Panc1 (cell line): Measurements from ENCODE around the gene KIFBP. TPM values are rescaled to one million over a fixed set of nuclear protein-coding genes. Genes with fewer than 3 reads are reported as not detected.

Experiments used
- ATAC-seq: fragments of 200-7000 bp; cut with Tn5 transposase; 2 replicates; pipeline ENCODE4 v1.9.1; 2020; ENCODE audit warnings: mild to moderate bottlenecking, moderate library complexity
- BruUV-seq: library from RNA; stranded (reverse); fragments of 400-500 nt; replicated peaks from 2 replicates; lab custom pipeline; 2021; lab: Mats Ljungman, UMichigan
- CTCF ChIA-PET: fragments of 300-600 bp; sonication (Branson Sonifier 250); formaldehyde crosslinking; loops from one replicate; lab custom pipeline; 2022; ENCODE audit warnings: antibody characterized with exemption; lab: Charles Lee
- POLR2A ChIA-PET: fragments of 300-600 bp; sonication (Branson Sonifier 250); formaldehyde crosslinking; loops from one replicate; lab custom pipeline; 2022; ENCODE audit warnings: antibody characterized with exemption; lab: Charles Lee
- DNase-seq: peaks from one replicate; pipeline ENCODE4 v3.0.0-alpha.2; 2010; ENCODE audit warnings: low read depth, low spot score
- H3K27ac ChIP-seq: 2 replicates; pipeline ENCODE4 v1.5.1; 2011; ENCODE audit warnings: mild to moderate bottlenecking, low read length, inconsistent platforms
- H3K27me3 ChIP-seq: fragments of 200-500 bp; sonication (Bioruptor generic); 2 replicates; pipeline ENCODE4 v1.6.0; 2014; ENCODE audit warnings: low read length, inconsistent platforms; ENCODE audit not compliant: control insufficient read depth, insufficient read depth
- H3K36me3 ChIP-seq: fragments of 200-500 bp; sonication (Bioruptor generic); 2 replicates; pipeline ENCODE4 v1.5.1; 2014; ENCODE audit warnings: inconsistent platforms, mild to moderate bottlenecking, low read length, moderate library complexity; ENCODE audit not compliant: control insufficient read depth, insufficient read depth
- H3K4me1 ChIP-seq: 2 replicates; pipeline ENCODE4 v1.5.1; 2011; ENCODE audit warnings: inconsistent platforms, mild to moderate bottlenecking, low read length, moderate library complexity; ENCODE audit not compliant: control insufficient read depth, insufficient read depth
- H3K4me3 ChIP-seq, 2 experiments: 2 replicates each; pipeline ENCODE4 v1.5.1; 2011 to 2012; ENCODE audit warnings: low read depth in 2 of 2, low read length in 2 of 2, mild to moderate bottlenecking in 2 of 2, inconsistent platforms in 1 of 2, moderate library complexity in 1 of 2
- H3K9me3 ChIP-seq: fragments of 200-500 bp; sonication (Bioruptor generic); 2 replicates; pipeline ENCODE4 v1.5.1; 2014; ENCODE audit warnings: low read depth, mild to moderate bottlenecking, inconsistent platforms, low read length, moderate library complexity; ENCODE audit not compliant: control insufficient read depth, insufficient read depth
- POLR2AphosphoS5 ChIP-seq: IDR thresholded peaks from 2 replicates; pipeline ENCODE4 v1.6.1; 2012; ENCODE audit warnings: mild to moderate bottlenecking, low read depth, low read length, moderate library complexity
- REST ChIP-seq, 2 experiments: IDR thresholded peaks; 2 replicates each; pipeline ENCODE4 v1.6.1; 2011 to 2012; ENCODE audit warnings: low read depth in 2 of 2, control low read depth in 1 of 2, low read length in 1 of 2, mild to moderate bottlenecking in 1 of 2, moderate library complexity in 1 of 2; ENCODE audit not compliant: insufficient read depth in 1 of 2
- SIN3A ChIP-seq: IDR thresholded peaks from 2 replicates; pipeline ENCODE4 v1.6.1; 2012; ENCODE audit warnings: low read depth, mild to moderate bottlenecking, low read length, moderate library complexity, borderline replicate concordance; ENCODE audit not compliant: insufficient read depth
- TCF7L2 ChIP-seq: IDR thresholded peaks from 2 replicates; pipeline ENCODE4 v1.6.1; 2011; ENCODE audit warnings: mild to moderate bottlenecking, low read depth, low read length, inconsistent platforms
- in situ Hi-C: cut with HindIII; loops from 2 replicates; pipeline ENCODE4 v1.10.0; 2016; ENCODE audit warnings: low sequenced_read_pairs, low pct_unique_long_range_greater_than_20kb
- intact Hi-C: fragments of 100-400 bp; cut with micrococcal nuclease; formaldehyde crosslinking; loops from one replicate; pipeline ENCODE4 v1.10.0; 2022; ENCODE audit not compliant: unreplicated experiment
- total RNA-seq: library from RNA; stranded (reverse); gene quantifications from one replicate; pipeline ENCODE4 v1.2.1, GENCODE V29; 2021; ENCODE audit not compliant: unreplicated experiment
- TF ChIP-seq, protein P1 (sequence below): fragments of 450-650 bp; IDR thresholded peaks from 2 replicates; pipeline ENCODE4 v1.5.1; 2017; ENCODE audit warnings: mild to moderate bottlenecking

KIFBP gene
- total RNA-seq, 1 experiment from 2014 or later = 45.9 TPM

DNA sequence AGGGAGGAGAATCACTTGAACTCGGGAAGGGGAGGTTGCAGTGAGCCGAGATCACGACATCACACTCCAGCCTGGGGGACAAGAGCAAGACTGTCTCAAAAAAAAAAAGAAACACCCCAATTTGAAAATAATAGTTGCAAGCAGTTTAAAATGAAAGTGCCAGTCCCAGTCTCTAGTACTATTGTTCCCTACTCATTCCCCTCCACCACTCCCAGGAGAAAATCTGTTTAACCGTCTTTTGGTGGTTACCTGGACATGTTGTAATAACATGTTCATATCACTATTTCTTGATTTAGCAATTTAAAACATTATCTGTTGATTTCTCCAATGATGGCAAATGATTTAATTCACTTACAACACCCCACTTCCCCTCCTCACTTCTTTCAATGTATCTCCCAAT lies 44.7 kb downstream of the KIFBP start:
- POLR2A ChIA-PET = interaction anchor here (0.6 kb wide), 1 partner anchor 15 kb away, joined by 3 read pairs; no protein-coding TSS in a partner anchor

GRCh38 chr10:69037489-69037888 lies 48.9 kb downstream of the KIFBP start:
- CTCF ChIA-PET = no interaction called here
- H3K4me1 ChIP-seq = no peaks in the 10 kb centered on the region
- intact Hi-C loops = no loop called here

More for the DNA sequence above, 44.7 kb downstream of the KIFBP start:
- CTCF ChIA-PET = no interaction called here
- TF ChIP-seq SIN3A (no peak), REST (IDR thresholded peaks at IDR 0.05; ENCODE audit: insufficient read depth in 1 of 2, low read depth in 2 of 2, low read length in 1 of 2) (no peak), TCF7L2 (no peak), POLR2AphosphoS5 (no peak)
- TF ChIP-seq, protein P1, sequence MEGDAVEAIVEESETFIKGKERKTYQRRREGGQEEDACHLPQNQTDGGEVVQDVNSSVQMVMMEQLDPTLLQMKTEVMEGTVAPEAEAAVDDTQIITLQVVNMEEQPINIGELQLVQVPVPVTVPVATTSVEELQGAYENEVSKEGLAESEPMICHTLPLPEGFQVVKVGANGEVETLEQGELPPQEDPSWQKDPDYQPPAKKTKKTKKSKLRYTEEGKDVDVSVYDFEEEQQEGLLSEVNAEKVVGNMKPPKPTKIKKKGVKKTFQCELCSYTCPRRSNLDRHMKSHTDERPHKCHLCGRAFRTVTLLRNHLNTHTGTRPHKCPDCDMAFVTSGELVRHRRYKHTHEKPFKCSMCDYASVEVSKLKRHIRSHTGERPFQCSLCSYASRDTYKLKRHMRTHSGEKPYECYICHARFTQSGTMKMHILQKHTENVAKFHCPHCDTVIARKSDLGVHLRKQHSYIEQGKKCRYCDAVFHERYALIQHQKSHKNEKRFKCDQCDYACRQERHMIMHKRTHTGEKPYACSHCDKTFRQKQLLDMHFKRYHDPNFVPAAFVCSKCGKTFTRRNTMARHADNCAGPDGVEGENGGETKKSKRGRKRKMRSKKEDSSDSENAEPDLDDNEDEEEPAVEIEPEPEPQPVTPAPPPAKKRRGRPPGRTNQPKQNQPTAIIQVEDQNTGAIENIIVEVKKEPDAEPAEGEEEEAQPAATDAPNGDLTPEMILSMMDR = no peak
- no peak for DNase-seq
- no TSS peak for BruUV-seq
- intact Hi-C loops = no loop called here
- in situ Hi-C loops = no loop called here
- Histone ChIP-seq H3K27ac (no peak overlapping the region), H3K4me3 (no peak overlapping the region), H3K36me3 (no peaks in the 10 kb centered on the region), H3K4me1 (no peaks in the 10 kb centered on the region), H3K9me3 (no peaks in the 10 kb centered on the region), H3K27me3 (no peaks in the 10 kb centered on the region)
- ATAC-seq = no peak

More at GRCh38 chr10:69037489-69037888, 48.9 kb downstream of the KIFBP start:
- in situ Hi-C loops = no loop called here
- BruUV-seq = no TSS peak
- H3K9me3 ChIP-seq = no peaks in the 10 kb centered on the region
- TF ChIP-seq POLR2AphosphoS5 (no peak), TCF7L2 (no peak), SIN3A (no peak), REST (IDR thresholded peaks at IDR 0.05; ENCODE audit: insufficient read depth in 1 of 2, low read depth in 2 of 2, low read length in 1 of 2) (no peak)
- TF ChIP-seq, protein P1 = no peak
- no peaks in the 10 kb centered on the region for H3K27me3 ChIP-seq
- POLR2A ChIA-PET = no interaction called here
- H3K27ac ChIP-seq = no peak overlapping the region
- no peak overlapping the region for H3K4me3 ChIP-seq
- ATAC-seq (no peak), DNase-seq (no peak)
- H3K36me3 ChIP-seq = no peaks in the 10 kb centered on the region
